K562 (cell line): ENCODE measurements around the gene ZNF691. TPM values are rescaled to one million over a fixed set of nuclear protein-coding genes. Genes with fewer than 3 reads are reported as not detected.

Experiments
- ETS1 ChIP-seq: conservative IDR thresholded peaks from 2 replicates; pipeline ENCODE4 v1.6.1; 2011; ENCODE audit warnings: low read depth, mild to moderate bottlenecking, low read length; ENCODE audit not compliant: control insufficient read depth
- RBM39 ChIP-seq: fragments of 200-400 bp; formaldehyde crosslinking; optimal IDR thresholded peaks from 2 replicates; pipeline ENCODE3; 2018; ENCODE audit warnings: low read depth, low read length
- RUNX1 ChIP-seq: sonication (generic); IDR thresholded peaks from 2 replicates; pipeline ENCODE4 v1.6.1; 2016; ENCODE audit warnings: antibody characterized with exemption, low read depth
- SIX5 ChIP-seq, 2 experiments: IDR thresholded peaks; 2 replicates each; pipeline ENCODE4 v1.6.1; 2011; ENCODE audit warnings: low read length in 2 of 2, borderline replicate concordance in 1 of 2, low read depth in 1 of 2, mild to moderate bottlenecking in 1 of 2, moderate library complexity in 1 of 2; ENCODE audit not compliant: insufficient read depth in 1 of 2
- polyA plus RNA-seq, 8 experiments: library from polyadenylated mRNA; depleted of rRNA in 4 of 8; stranded (reverse) in 5 of 8; unstranded in 3 of 8; fragments of >200 nt; fragmentation: Nextera tagmentation in 2 of 8; fragmentation: Illumina TruSeq in 1 of 8; extraction: Ambion mirVana in 2 of 8; extraction: Trizol in 1 of 8; gene quantifications; 2 replicates each; pipeline versions ENCODE4 v1.2.1 to v1.2.3, GENCODE V29; 2011 to 2014; ENCODE audit warnings: inconsistent platforms in 1 of 8, missing spikeins in 1 of 8
- total RNA-seq, 7 experiments: library from RNA; depleted of rRNA in 6 of 7; stranded (reverse); fragments of >200 nt in 6 of 7; fragmentation: Illumina TruSeq in 2 of 7; extraction: Trizol in 2 of 7; gene quantifications; 2 replicates each; pipeline versions ENCODE4 v1.2.1 to v1.2.3, GENCODE V29; 2011 to 2021; ENCODE audit warnings: low replicate concordance in 1 of 7
- TF ChIP-seq, protein P1 (sequence below): fragments of 200-600 bp; sonication (generic); IDR thresholded peaks from one replicate; pipeline ENCODE4 v1.6.1; 2012; ENCODE audit warnings: mild to moderate bottlenecking, low read depth, low read length, inconsistent platforms
- TF ChIP-seq, protein P2 (sequence below): fragments of 250-450 bp; sonication (Bioruptor Pico); IDR thresholded peaks from 2 replicates; pipeline ENCODE4 v1.5.0; 2021

The ZNF691 gene
- total and polyA plus RNA-seq, 9 of the 15 experiments (the other 6 are each of a cell fraction or from before 2014, with no cell fraction given): 10.7 to 30.4 (median 14.8) TPM

DNA sequence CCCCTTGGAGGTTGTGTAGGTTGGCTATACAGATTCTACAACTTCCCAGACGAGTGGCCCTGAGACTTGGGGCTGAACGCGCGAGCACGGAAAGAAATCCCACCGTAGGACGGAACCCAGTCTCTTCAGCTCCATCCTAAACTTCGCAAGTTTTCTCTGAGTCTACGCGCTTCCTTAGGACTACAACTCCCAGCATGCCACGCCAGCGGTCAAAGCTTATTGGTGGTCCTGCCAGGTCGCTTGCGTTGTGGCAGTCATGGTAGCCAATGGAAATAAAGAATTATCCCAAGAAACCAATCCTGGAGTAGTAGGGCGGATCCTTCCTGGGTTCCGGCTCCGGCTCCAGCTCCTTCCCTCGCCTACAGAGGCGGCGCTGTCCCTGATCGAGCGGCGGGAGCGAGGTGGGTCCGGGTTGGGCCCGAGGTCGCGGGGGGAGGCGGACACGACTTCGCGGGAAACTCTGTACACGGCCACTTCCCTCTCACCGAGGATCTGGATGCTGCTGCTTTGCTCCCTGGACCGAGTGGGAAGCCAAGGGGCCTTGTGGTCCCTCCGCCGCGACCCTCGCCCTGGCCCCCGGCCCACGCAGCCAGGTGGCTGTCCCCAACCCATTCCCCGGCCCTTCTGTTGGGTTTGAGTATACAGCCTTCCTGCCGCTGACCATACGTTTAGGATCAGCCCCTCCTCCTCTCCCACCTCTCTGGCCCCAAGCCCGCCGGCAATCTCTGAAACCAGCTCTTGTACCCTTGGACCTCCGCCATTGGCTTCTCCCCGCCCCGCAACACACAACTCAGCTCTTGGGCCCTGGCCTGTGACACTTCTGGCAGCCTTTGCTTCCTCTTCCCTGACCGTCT, at the start of gene ZNF691 (continued):
- TF ChIP-seq, protein P1, sequence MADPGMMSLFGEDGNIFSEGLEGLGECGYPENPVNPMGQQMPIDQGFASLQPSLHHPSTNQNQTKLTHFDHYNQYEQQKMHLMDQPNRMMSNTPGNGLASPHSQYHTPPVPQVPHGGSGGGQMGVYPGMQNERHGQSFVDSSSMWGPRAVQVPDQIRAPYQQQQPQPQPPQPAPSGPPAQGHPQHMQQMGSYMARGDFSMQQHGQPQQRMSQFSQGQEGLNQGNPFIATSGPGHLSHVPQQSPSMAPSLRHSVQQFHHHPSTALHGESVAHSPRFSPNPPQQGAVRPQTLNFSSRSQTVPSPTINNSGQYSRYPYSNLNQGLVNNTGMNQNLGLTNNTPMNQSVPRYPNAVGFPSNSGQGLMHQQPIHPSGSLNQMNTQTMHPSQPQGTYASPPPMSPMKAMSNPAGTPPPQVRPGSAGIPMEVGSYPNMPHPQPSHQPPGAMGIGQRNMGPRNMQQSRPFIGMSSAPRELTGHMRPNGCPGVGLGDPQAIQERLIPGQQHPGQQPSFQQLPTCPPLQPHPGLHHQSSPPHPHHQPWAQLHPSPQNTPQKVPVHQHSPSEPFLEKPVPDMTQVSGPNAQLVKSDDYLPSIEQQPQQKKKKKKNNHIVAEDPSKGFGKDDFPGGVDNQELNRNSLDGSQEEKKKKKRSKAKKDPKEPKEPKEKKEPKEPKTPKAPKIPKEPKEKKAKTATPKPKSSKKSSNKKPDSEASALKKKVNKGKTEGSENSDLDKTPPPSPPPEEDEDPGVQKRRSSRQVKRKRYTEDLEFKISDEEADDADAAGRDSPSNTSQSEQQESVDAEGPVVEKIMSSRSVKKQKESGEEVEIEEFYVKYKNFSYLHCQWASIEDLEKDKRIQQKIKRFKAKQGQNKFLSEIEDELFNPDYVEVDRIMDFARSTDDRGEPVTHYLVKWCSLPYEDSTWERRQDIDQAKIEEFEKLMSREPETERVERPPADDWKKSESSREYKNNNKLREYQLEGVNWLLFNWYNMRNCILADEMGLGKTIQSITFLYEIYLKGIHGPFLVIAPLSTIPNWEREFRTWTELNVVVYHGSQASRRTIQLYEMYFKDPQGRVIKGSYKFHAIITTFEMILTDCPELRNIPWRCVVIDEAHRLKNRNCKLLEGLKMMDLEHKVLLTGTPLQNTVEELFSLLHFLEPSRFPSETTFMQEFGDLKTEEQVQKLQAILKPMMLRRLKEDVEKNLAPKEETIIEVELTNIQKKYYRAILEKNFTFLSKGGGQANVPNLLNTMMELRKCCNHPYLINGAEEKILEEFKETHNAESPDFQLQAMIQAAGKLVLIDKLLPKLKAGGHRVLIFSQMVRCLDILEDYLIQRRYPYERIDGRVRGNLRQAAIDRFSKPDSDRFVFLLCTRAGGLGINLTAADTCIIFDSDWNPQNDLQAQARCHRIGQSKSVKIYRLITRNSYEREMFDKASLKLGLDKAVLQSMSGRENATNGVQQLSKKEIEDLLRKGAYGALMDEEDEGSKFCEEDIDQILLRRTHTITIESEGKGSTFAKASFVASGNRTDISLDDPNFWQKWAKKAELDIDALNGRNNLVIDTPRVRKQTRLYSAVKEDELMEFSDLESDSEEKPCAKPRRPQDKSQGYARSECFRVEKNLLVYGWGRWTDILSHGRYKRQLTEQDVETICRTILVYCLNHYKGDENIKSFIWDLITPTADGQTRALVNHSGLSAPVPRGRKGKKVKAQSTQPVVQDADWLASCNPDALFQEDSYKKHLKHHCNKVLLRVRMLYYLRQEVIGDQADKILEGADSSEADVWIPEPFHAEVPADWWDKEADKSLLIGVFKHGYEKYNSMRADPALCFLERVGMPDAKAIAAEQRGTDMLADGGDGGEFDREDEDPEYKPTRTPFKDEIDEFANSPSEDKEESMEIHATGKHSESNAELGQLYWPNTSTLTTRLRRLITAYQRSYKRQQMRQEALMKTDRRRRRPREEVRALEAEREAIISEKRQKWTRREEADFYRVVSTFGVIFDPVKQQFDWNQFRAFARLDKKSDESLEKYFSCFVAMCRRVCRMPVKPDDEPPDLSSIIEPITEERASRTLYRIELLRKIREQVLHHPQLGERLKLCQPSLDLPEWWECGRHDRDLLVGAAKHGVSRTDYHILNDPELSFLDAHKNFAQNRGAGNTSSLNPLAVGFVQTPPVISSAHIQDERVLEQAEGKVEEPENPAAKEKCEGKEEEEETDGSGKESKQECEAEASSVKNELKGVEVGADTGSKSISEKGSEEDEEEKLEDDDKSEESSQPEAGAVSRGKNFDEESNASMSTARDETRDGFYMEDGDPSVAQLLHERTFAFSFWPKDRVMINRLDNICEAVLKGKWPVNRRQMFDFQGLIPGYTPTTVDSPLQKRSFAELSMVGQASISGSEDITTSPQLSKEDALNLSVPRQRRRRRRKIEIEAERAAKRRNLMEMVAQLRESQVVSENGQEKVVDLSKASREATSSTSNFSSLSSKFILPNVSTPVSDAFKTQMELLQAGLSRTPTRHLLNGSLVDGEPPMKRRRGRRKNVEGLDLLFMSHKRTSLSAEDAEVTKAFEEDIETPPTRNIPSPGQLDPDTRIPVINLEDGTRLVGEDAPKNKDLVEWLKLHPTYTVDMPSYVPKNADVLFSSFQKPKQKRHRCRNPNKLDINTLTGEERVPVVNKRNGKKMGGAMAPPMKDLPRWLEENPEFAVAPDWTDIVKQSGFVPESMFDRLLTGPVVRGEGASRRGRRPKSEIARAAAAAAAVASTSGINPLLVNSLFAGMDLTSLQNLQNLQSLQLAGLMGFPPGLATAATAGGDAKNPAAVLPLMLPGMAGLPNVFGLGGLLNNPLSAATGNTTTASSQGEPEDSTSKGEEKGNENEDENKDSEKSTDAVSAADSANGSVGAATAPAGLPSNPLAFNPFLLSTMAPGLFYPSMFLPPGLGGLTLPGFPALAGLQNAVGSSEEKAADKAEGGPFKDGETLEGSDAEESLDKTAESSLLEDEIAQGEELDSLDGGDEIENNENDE: no peak
- TF ChIP-seq SIX5 (IDR thresholded peaks at IDR 0.05; ENCODE audit: borderline replicate concordance in 1 of 2, insufficient read depth in 1 of 2, low read depth in 1 of 2, low read length in 2 of 2) (peak; percentile 90 to 91), RUNX1 (no peak), RBM39 (no peak), ETS1 (peak; percentile 80)
- TF ChIP-seq, protein P2, sequence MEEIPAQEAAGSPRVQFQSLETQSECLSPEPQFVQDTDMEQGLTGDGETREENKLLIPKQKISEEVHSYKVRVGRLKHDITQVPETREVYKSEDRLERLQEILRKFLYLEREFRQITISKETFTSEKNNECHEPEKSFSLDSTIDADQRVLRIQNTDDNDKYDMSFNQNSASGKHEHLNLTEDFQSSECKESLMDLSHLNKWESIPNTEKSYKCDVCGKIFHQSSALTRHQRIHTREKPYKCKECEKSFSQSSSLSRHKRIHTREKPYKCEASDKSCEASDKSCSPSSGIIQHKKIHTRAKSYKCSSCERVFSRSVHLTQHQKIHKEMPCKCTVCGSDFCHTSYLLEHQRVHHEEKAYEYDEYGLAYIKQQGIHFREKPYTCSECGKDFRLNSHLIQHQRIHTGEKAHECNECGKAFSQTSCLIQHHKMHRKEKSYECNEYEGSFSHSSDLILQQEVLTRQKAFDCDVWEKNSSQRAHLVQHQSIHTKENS: no peak
